NCI-H748 (cell line): ENCODE results near the gene PITPNC1.
"Not testable (repeated sequence)": the region's sequence is repeated elsewhere in the genome, so short reads cannot be mapped to it uniquely, and the experiment has no call there.

Experiments
- DNase-seq: peaks from one replicate; lab custom pipeline; 2025; ENCODE audit not compliant: unreplicated experiment; lab: John Stamatoyannopoulos, UW

The PITPNC1 gene

DNA sequence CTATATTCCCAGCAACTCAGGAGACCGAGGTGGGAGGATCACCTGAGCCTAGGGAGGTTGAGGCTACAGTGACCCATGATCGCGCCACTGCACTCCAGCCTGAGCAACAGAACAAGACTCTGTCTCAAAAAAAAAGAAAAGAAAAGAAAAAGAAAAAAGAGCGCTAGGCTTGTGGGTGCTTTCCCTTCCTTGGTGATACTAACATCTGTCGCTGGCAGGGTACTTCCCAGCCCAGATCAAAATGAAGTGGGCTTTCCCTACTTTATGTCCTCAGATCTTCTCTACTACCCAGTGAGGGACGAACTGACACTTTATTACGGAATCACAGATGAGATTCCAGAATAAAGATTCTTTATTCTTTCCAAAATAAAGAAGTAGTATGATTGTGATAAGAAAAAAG is 236.9 kb downstream of the PITPNC1 start:
- no peak for DNase-seq

DNA sequence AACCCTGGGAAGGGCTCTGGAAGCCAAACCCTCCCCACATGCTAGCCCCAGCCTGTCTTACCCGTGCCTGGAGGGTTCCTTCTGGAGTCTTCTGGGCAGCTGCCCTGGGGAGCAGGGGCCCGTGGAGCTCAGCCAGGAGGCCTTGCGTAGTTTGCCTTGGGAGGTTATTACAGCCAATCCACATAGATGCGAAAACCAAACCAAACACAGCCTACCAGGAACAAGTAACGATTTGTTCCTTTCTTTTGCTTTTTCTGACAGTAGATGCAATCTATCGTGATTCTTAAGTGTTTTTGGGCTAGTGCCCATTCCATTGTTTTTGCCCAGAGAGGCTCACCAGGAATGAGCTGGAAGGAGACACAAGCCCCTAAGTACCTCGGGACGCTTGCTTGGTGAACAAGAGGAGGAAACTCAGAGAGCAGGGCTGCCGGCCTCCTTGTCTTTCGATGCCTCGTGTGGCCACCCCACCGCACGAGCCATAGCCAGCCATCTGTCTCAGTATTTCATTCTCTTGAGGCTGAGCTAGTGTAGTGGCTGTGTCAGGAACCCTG is 238.0 kb downstream of the PITPNC1 start:
- no peak for DNase-seq

DNA sequence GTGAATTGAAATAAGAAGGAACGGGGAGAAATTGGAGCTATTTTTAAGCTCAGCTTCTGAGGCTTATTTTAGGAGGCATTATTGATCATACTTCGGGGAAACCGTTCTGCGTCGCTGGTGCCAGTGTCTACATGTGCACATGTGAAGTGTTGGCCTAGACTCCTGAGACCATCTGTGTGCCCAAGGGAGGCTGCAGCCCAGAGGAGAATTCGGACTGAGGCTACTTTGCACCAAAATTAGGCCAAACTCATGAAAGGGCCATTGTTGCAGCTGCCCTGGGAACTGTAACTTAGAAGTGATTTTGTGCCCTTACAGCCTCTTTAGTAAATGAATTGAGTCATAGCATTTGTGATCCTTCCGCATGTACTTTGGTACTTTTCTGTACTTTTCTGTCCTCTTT is 238.7 kb downstream of the PITPNC1 start:
- DNase-seq = no peak

- DNase-seq = no peak
Observed at GRCh38 chr17:67617304-67617899, 240.3 kb downstream of the PITPNC1 start.

DNA sequence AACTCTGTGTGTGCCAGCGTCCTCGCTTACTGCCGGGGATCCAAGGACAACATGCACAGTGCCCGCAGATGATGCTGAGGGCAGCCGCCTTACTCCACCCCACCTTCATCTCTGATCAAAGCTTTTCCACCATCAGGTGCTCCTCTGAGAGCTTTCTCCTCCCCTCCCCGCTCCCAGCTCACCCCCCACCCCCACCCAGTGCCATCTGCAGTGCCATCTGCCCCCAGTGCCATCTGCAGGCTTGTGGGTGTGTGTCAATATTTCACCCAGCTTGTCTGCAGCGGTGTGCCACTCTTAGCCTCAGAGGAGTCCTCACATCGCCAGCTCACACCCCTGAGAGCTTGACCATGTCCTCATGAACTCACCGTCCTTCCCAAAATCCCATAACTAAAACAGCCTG is 242.5 kb downstream of the PITPNC1 start:
- no peak for DNase-seq

DNA sequence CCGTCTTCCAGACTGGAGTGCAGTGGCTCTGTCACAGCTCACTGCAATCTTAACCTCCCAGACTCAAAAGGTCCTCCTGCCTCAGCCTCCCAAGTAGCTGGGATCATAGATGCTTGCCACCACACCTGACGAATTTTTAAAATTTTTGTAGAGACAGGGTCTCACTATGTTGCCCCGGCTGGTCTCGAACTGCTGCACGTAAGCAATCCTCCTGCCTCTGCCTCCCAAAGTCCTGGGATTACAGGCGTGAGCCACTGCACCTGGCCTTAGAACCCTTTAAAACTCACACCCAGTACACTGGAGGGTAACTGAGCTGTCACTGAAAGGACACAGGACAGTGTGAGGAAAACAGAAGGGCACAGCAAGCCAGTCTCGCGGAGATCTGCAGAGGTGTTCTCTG is 243.0 kb downstream of the PITPNC1 start:
- DNase-seq = no peak

GRCh38 chr17:67620636-67621035 is 243.6 kb downstream of the PITPNC1 start:
- no peak for DNase-seq

- DNase-seq = no peak
Observed at GRCh38 chr17:67623767-67624166, 246.7 kb downstream of the PITPNC1 start.

DNA sequence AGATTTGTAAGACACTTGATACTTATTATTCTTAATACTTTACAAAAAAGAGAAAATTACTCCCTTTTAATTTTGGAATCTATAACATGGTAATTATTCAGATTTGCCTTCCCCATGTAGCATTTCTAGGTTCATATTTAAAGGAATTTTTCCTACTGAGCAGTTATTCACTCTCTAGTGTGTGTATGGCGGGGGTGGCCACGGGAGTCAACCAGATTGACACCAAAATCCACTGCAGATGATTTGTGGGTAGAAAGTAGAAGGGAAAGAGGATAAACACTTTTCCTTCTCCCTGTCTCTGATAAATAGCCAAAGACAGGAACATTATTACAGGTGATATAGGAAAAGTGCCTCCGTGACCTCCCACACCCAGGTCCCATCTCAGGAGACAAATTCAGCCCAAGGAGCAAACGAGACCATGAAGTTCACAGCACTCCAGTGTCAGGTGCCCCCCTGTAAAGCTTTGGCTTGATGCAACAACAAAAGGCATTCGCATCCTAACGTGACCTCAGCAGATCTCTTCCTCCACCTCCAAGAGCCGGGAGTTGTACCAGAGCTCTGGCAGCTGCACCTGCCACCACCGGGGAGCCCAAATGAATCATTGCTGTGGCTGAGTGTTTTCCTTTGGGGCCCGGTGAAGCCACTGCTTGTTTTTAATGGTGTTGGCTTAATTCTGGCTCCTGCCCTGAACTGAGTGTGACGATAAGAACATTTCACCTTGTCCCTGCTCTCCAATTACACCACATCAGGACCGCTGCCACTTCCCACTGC is 248.0 kb downstream of the PITPNC1 start:
- peak; percentile 30 for DNase-seq

DNA sequence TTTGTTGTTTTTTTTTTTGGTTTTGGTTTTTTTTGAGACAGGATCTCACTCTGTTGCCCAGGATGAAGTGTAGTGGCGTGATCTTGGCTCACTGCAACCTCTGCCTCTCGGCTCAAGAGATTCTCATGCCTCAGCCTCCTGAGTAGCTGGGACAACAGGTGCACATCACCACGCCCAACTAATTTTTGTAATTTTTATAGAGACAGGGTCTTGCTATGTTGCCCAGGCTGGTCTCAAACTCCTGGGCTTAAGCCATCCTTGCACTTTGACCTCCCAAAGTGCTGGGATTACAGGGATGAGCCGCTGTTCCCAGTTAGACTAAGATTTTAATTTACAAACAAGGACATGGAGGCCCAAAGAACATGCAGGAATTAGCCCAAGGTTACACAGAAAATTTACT is 248.9 kb downstream of the PITPNC1 start:
- DNase-seq = no peak

- no peak for DNase-seq
Observed at GRCh38 chr17:67628580-67629013, 251.5 kb downstream of the PITPNC1 start.

DNA sequence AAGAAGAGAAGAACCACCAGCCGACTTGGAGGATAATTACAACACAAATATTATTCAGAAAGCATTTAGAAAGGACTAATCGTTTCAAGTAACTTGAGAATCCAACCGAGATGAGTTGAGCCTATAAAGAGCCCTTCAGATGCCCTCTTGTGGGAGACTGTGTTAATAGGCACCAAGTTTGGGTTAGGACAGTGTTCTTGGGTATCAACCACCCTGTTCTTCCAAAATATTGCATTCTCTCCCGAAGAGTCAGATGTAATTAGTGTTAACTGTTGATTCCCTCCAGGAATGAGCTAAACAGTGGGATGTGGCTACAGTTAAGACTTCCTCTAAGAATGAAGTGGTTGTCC is 252.9 kb downstream of the PITPNC1 start:
- peak; percentile 38 for DNase-seq

GRCh38 chr17:67630836-67631235 is 253.8 kb downstream of the PITPNC1 start:
- not testable (repeated sequence) for DNase-seq

GRCh38 chr17:67632141-67632540 is 255.1 kb downstream of the PITPNC1 start:
- DNase-seq = no peak

DNA sequence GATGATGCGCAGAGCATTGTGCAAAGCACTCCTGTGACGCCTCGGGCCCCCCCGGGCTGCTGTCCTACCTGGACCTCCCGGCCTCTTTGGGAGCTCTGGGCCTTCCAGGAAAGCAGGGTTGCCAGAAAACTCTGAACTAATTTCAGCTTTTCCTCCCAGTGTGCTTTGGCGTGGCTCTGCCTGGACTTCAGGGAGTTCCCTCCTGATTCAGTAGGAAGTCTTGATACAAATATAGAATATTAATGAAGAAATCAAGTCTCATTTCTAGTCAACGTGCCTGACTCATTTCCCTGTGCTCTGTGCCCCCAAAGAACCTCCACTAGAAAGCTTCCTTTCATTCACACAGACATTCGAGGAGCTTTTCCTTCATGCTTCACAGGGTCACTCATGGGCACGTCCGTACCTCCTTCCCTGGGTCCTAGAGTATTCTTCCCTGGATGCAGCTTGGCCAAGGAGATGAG is 256.7 kb downstream of the PITPNC1 start:
- no peak for DNase-seq

DNA sequence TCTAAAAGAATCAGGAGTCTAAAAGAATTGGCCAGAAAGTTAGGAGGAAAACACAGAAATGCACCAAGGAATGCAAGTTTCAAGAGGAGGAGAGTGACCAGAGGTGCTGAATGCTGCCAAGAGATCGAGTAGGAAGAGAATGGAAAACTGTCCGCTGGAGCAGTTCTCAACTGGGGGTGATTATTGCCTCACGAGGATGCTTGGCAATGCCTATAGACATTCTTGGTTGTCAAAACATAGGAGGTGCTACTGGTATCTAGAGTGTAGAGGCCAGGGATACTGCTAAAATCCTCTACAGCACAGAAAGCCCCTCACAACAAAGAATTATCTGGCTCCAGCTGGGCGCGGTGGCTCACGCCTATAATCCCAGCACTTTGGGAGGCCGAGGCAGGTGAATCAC is 258.6 kb downstream of the PITPNC1 start:
- DNase-seq = no peak

GRCh38 chr17:67636312-67636711 is 259.2 kb downstream of the PITPNC1 start:
- no peak for DNase-seq

DNA sequence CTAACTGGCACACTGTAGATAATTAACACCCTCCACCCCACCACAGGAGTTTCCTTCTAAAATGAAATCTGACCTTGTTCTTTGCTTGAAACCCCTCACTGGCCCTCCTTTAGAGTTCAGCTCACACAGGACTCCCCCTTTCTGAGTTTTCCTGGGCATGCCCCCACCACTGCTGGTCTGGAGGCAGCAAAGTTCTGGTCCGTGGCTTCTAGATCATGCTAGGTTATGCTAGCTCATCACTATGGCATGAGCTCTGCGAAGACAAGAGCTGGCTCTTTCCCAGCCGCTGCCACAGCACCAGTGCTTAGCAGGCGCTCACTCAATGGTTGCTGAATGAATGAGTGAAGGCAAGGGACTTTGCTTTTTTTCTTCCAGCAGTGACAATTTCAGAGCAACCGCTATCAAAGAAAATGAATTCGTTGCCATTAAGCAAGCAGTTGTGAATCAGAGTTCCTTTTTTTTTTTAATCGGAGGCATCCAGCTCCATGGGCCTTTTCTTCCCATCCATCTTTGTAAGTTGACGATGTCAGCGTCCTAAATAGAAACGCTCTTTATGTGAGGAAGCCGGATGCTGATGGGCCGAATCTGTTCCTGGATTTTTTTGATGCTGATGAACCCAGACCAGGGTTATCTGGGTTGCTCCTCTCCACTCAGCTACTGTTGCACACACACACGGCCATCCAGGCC is 259.9 kb downstream of the PITPNC1 start:
- DNase-seq = no peak

GRCh38 chr17:67637901-67638641 is 261.0 kb downstream of the PITPNC1 start:
- DNase-seq = no peak

DNA sequence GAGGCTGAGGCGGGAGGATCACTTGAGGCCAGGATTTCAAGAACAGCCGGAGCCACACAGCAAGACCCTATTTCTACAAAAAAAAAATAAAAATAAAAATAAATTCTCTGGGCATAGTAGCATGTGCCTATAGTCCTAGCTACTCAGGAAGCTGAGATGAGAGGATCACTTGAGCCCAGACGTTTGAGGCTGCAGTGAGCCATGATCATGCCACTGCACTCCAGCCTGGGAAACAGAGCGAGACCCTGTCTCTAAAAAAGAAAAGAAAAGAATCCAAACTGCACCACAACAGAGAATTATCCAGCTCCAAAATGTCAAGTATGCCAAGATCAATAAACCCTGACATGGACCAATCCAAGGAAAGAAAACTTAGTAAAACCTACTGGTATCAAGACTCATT is 261.8 kb downstream of the PITPNC1 start:
- DNase-seq = no peak

- peak; percentile 32 for DNase-seq
Observed at GRCh38 chr17:67639555-67639954, 262.5 kb downstream of the PITPNC1 start.
